Hippocampal formation (tissue), 2 donors: ENCODE measurements around the gene ZBTB17.
"Not testable (repeated sequence)": the region's sequence is repeated elsewhere in the genome, so short reads cannot be mapped to it uniquely, and the experiment has no call there.

Experiments
- DNase-seq, 2 donors: peaks; one replicate each; lab custom pipeline; 2025; lab: John Stamatoyannopoulos, UW

Gene ZBTB17

DNA sequence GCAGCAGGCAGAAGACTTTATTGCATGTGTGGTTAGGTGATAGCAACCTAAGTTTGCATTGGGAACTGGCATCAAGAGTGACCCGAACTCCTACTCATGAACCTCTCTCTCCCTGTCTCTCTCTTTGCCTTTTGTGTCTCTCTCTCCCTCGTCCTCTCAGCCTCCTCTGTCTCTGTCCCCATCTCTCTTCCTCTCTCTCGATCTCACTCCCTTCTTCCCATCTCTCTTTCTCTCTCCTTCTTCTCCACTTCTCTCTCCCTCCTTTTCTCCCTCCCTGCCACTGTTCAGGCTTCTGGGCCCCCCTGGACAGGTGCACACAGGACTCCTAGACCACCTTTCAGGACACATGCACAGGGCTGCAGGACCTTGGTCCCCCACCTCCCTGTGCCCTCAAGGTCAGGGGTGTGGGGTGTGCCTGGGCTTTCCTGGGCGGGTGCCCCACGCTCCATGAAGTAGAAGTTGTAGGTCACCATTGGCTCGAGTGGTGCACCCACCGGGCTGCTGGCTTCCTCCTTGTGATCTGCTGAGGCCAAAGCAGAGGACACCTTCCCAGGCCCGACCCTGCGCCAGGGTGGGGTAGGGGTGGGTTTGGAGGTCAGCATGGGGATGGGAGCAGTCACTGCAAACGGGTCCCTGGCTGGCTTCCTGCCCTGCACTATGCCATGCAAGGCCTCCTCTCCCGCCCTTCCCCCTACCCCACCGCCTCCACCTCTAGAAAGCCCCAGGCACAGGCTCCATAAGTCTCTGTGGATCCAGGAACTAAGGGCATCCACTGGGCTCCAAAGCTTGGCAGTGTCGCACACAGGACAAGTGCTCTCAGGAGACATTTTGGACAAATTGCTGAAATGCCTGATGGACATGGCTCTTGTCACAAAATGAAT lies 13.2 kb upstream of the ZBTB17 start:
- DNase-seq, result no peak

DNA sequence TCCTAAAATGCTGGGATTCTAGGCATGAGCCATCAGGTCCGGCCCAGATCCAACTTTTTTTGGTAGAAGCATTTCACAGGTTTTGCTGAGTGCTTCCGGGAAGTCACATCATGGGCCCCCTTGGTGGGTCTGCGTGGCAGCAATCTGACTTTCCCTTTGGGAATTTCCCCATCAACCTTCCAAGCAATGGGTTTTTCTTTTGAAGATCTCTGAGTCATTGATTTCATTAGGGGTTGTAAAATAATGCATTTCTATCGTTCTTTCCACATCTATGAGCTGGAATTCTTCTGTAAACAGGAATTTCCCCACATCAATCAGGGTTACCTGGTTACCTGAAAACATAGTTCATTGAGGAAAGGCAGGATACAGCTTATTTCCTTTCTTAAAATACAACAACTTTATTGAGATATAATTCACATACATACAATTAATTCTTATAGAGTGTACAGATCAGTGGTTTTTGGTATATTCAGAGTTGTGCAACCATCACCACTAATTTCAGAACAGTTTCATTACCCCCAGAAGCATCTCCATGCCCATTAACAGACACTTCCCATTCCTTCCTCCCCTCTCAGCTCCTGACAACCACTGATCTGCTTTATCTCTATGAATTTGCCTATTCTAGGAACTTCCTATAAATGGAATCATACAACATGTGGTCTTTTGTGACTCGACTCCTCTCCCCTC lies 9.9 kb upstream of the ZBTB17 start:
- no peak for DNase-seq

DNA sequence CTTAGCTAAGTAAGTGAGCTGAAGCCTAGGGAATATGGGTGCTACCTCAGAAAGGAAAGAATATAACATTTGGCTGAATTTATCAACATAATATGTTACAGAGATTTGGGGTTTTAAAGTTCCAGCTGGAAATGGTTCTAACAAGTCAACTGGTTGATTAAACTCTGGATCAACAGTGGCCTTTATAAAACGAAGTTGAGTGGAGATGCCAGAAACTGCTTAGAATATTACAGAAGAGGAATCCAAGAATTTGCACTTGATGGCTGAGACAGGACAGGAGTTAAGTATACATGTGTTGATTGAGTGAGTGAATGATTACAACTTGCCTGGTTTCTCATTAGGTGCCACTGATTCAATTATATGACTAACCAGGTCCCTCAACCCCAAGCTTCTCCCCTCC lies 7.4 kb upstream of the ZBTB17 start:
- no peak for DNase-seq

DNA sequence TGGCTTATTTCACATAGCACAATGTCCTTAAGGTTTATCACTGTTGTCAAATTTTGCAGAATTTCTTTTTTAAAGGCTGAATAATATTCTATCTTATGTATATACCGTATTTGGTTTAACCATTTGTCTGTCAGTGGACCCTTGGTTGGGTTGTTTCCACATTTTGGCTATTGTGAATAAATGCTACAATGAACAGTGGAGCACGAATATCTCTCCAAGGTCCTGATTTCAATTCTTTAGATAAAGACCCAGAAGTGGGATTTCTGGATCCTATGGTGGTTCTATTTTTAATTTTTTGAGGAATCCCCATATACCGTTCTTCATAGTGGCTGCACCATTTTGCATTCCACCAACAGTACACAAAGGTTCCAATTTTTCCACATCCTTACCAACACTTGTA lies 5.8 kb upstream of the ZBTB17 start:
- DNase-seq, result no peak

DNA sequence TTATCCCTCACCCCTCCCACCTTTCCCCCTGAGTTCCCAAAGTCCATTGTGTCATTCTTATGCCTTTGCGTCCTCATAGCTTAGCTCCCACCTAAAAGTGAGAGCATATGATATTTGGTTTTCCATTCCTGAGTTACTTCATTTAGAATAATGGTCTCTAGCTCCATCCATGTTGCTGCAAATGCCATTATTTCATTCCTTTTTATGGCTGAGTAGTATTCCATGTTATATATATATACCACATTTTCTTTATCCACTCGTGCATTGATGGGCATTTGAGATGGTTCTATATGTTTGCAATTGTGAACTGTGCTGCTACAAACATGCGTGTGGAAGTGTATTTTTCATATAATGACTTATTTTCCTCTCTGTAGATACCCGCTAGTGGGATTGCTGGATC lies 2.0 kb upstream of the ZBTB17 start:
- not testable (repeated sequence) for DNase-seq

DNA sequence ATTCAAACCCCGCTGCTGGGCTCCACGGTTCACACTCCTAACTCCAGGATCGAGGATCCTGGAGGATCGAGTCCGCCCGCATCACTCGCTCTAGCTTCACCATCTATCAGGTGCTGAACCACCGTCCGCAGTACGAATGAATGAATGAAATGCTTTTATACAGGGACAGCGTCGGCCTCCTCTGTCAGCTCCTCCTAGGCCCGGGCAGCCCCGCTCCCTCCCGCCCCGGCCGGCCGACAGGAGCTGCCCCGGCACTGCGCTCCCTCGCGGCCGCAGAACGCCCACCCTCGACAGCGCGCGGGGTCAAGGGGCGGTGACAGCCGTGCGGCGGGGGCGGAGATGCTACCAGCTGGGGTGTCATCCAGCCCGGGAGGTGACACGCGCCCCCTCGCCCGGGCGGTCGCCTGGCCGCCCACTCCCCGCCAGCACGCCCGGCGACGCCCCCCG lies 520 bp downstream of the ZBTB17 start:
- DNase-seq, result peak; percentile 51 to 79

DNA sequence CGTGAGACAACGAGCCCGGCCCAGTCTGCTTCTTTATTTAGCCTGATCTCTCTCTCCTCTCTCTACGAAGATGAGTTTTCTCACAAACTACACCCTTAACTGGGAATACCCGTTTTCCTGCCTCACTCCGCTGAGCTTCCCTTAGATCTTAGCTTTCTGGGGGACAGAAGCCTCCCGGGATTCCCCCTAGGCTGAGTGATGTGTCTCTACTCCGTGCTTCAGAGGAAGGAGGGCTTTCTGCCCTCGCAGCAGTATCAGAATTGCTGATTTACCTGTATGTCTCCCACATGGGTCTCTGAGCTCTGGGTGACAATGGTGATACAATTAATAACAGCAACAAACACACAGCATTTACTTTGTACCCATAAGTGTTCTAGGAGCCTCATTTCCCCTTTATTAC lies 1.0 kb downstream of the ZBTB17 start:
- DNase-seq, result no peak

DNA sequence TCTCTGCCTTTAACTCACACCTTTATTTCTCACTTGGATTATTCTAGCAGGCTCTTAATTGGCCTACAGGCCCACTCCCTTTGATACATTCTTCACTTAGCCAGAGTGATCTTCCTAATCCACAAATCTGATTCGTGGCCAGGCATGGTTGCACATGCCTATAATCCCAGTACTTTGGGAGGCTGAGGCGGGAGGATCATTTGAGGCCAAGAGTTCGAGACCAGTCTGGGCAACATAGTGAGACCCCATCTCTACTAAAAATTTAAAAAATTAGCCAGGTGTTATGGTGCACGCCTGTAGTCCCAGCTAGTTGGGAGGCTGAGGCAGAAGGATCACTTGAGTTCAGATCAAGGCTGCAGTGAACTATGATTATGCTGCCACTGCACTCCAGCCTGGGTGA lies 2.1 kb downstream of the ZBTB17 start:
- DNase-seq, result no peak

DNA sequence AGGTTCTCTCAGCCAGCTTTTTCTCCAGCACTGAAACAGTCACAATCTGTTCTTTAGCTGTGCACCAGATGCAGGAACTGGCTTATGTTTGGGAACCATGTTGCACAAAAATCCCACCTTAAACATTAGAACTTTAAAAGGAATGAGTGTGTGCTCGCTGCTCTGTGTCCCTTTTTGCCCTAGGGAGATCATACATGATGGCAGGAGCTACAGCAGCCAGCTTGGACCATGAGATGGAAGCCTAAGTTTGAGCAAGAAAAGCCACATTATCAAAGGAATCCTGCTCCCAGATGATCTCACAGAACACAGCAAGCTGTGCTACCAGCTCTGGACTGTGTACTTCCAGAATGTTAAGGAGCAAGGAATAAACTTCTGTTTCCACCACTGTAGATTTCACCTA lies 3.5 kb downstream of the ZBTB17 start:
- DNase-seq, result no peak

DNA sequence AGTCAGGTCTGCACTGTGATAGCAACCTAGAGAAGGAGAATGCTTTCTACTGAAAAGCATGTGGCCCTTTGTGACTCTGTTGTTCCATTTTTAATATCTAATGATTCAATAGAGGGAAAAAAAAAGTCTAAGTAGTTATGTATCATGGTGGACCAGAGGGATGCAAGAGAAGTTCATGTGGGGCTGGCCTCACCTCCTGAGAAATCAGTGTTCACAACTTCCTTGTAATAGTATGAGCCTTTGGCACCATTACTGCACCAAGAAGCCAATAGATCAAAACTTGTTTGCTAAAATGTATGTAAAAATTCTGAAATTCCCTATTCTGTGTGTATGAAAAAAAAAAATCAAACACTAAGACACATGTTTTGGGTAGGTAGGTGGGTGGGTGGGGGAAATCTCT lies 5.0 kb downstream of the ZBTB17 start:
- DNase-seq, result no peak

DNA sequence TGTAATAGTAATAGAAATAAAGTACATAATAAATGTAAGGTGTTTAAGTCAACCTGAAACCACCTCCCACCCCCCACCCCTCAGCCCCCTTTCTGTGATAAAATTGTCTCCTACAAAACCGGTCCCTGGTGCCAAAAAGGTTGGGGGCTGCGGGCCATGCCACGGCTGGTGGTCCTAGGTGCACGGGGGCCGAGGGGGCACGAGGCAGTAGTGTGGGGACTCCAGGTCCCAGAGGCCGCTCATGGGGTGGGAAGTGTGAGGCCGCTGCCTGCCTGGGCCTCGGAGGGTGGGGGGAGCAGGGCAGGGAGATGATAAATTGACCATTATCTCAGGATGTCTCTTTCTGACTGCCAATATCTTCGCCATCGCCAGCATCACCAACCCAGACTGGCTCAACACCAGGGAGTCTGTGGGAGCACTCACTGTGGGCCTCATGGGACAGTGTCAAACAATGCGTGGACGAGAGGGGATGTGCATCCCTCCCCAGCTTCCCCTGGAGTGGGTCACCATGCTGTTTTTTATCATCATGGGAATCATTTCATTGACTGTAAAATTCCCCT lies 6.5 kb downstream of the ZBTB17 start:
- DNase-seq, result no peak

DNA sequence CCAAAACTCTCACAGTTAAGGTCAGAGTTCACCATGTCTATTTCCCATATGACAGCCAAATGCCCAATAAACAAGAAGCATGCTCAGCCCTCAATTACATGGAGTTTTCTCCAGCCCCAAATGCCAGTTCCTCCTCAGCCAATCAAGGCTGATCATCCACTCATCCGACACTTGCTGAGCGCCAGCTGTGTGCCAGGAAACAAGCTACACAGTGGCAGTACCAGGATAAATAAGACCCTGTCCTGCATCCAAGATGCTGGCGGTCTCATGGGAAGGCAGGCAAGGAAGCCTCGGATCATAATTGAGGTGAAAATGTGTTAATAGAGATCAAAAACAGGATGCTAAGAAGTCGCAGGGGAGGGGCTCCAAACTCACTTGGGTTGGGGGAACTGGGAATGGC lies 7.7 kb downstream of the ZBTB17 start:
- DNase-seq, result peak in 1 of 2 donors; percentile 33

DNA sequence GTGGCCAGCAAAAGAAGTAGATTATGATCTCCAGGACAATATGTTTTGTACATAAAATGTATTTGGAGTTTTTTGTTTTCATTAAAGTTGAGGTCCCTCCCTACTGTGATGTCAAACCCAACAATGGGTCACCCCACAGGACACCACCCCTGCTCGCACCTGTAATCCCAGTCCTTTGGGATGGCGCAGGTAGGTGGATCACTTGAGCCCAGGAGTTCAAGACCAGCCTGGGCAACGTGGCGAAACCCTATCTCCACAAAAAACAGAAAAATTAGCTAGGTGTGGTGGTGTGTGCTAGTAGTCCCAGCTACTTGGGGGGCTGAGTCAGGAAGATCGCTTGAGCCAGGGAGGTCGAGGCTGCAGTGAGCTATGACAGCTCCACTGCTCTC lies 9.0 kb downstream of the ZBTB17 start:
- DNase-seq, result no peak

DNA sequence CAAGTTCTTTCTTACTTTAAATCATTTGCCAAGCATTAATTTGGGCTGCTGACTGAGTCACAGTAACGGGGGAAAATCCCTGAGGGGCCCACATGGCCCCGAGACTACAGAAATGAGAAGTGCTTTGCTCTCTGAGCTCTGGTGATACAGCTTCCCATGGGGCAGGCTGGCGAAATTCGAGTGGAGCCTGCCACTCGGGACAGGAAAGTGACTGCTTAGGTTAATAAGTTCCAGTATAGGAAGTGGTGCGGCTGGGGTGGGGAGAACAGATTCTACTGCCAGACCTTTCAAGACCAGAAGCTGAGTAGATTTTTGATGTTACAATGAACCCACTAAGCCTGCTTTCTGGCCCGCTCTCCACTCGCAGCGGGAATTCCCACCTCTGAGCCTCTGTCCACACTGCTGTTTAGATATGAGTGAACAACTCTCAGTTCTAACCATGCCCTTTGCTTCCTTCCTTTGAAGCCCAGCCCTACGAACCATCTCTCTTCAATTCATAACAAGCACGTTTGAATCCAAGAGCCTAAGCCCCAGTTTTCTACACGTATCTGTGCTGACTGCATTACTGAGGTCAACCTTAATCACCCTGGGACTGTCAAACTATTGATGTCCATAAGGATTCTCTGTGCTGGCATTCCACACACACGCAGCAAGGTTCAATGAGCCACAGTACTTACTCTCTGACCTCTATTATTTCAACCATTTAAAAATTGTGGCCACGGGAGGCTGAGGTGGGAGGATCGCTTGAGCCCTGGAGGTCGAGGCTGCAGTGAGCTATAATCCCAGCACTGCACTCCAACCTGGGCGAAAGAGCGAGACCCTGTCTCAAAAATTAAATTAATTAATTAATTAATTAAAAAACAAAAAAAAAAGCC lies 9.6 kb downstream of the ZBTB17 start:
- DNase-seq, result peak; percentile 46 to 53

DNA sequence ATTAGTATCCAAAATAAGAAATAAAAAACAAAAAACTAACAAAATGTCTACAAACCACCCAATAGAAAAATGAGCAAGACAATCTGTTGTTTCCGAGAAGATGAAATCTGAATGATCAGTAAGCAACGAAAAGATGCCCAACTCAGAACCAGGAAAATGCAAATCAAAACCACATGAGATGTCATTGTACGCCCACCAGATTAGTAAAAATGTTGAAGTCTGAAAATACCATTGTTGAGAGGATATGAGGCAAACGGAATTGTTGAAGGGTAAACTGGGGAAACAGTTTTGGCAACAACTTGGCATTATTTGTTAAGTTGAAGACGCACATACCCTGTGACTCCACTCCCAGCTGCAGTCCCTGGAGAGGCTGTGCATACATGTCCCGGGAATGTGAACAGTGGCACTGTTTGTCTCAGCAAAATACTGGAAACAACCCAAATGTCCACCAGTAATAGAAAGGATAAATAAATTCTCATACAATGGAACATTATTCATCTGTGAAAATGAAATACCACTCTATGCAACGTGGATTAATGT lies 10.6 kb downstream of the ZBTB17 start:
- DNase-seq, result peak; percentile 65 to 87

DNA sequence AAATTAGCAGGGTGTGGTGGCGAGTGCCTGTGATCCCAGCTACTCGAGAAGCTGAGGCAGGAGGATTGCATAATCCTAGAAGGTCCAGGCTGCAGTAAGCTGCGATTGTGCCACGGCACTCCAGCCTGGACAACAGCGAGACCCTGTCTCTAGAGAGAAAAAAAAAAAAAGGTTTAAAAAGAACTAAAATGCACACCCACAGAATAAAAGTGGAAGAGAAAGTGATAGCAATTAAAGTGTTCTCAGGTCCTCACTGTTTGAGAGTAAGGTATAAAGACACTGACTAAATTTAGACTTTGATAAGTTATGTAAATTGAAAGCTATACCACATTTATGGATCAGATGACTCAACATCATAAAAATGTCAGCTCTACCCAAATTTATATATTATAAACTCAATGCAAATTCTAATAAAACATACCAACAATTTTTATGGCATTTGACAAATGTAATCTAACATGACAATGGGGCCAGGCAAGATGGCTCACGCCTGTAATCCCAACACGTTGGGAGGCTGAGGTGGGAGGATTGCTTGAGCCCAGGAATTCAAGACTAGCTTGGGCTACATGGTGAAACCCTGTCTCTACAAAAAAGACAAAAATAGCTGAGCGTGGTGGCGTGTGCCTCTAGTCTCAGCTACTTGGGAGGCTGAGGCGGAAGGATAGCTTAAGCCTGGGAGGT lies 11.8 kb downstream of the ZBTB17 start:
- no peak for DNase-seq

DNA sequence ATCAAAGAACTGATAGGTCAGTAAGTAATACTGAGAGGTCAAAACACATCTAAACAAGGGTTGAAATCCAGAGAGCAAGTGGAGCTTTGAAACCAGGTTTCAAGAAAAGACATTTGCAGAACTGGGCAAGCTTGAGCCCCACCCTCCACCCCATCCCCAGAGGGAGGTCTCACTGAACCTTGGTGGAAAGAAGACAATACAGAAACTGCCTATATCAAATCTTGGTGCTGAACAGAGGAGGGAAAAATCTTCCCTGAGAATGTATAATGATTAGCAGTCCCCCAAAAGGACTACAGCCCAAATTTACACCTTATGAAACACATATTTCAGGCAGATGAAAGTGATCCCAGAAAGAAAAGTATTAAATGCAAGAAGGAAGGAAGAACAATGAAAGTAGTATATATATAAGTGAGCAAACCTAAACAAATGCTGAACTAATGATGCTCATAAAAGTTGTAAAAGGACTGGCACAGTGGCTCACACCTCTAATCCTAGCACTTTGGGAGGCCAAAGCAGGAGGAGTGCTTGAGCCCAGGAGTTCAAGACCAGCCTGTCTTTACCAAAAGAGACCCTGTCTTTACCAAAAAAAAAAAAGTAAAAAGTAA lies 12.4 kb downstream of the ZBTB17 start:
- no peak for DNase-seq

DNA sequence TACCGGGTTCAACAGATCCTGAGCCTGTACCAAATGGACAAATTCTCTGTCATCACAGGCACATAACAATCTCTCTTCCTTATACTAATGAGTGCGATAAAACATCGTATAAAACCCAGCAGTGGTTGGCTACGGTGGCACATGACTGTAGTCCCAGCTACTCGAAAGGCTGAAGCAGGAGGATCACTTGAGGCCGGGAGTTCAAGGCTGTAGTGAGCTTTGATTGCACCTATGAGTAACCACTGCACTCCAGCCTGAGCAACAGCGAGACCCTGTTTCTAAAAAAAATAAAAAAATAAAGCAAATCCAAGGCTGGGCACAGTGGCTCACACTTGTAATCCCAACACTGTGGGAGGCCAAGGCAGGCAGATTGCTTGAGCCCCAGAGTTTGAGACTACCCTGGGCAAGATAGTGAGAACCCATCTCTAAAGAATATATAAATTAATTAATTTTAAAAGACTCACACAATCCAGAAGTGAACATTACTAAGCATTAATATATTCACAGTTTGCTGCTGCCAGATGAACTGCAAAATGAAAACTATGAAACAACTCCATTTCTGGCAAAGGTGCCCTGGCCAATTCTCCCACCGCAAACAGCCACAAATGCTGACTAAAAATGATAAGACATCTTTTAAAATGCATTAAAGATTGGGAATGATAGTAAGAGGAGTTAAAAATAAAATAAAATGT lies 13.1 kb downstream of the ZBTB17 start:
- no peak for DNase-seq

DNA sequence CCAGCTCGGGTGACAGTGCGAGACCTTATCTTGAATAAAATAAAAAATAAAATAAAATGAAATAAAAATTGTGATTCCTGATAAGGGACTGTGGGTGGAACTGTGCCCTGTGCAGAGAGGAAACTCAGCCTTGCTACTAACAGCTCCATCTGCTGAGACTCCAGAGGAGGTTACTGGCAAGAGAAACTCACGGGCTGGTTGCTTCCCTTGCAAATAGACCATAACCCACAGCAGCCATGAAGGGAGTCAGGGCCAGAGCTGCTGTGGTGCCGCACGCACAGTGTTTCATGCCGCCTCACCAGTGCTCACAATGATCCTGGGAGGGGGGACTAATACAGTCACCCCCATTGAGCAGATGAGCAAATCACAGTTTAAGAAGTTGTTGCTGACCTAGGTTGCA lies 13.7 kb downstream of the ZBTB17 start:
- DNase-seq, result peak in 1 of 2 donors; percentile 36

DNA sequence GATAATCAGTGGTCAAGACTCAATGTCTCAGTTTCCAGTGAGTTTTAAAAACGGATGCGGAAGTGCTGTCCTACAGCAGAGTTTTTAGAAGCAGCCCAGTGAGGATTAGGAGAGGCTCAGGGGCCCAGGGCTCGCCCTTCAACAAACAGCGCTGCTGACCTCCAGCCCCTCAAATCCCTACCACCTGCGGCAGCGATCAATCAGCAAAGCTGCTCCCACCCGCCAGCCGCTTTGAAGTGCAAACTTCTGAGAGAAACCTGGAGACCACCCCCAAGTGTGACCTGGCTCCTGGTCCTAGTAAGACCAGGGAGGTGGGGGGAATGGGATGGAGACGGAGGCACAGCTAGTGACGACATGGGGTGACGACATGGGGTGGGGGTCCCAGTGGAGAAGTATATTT lies 14.4 kb downstream of the ZBTB17 start:
- DNase-seq, result no peak
